IMR-90 (cell line): ENCODE data around the gene GARS1. TPM values are rescaled to one million over a fixed set of nuclear protein-coding genes. Genes with fewer than 3 reads are reported as not detected.

Source experiments
- ATAC-seq: fragments of 200-7000 bp; cut with Tn5 transposase; 2 replicates; pipeline ENCODE4 v1.9.1; 2020; ENCODE audit warnings: low read depth, mild to moderate bottlenecking, moderate library complexity
- BruUV-seq: library from RNA; stranded (reverse); fragments of 400-500 nt; replicated peaks from 2 replicates; lab custom pipeline; 2021; lab: Mats Ljungman, UMichigan
- CTCF ChIA-PET: fragments of 300-600 bp; formaldehyde crosslinking; extraction: SDS; loops from one replicate; lab custom pipeline; 2021; ENCODE audit warnings: antibody characterized with exemption; lab: Yijun Ruan, JAX
- POLR2A ChIA-PET: fragments of 300-600 bp; sonication (Branson Sonifier 250); formaldehyde crosslinking; loops from one replicate; lab custom pipeline; 2022; ENCODE audit warnings: antibody characterized with exemption; ENCODE audit not compliant: unreplicated experiment; lab: Charles Lee
- DNase-seq: peaks from one replicate; pipeline ENCODE4 v3.0.0; 2013
- H2AFZ ChIP-seq: replicated peaks from 2 replicates; pipeline ENCODE3; 2013; ENCODE audit warnings: low read length, mild to moderate bottlenecking; ENCODE audit not compliant: poor library complexity
- H2AK5ac ChIP-seq: 2 replicates; pipeline ENCODE4 v1.6.1; 2013; ENCODE audit warnings: low read depth, low read length, inconsistent platforms
- H2AK9ac ChIP-seq: replicated peaks from 2 replicates; pipeline ENCODE3; 2013; ENCODE audit warnings: mild to moderate bottlenecking, low read depth, low read length, moderate library complexity; ENCODE audit not compliant: poor library complexity
- H2BK120ac ChIP-seq: 2 replicates; pipeline ENCODE4 v1.6.1; 2013; ENCODE audit warnings: low read depth, low read length, inconsistent platforms
- H2BK15ac ChIP-seq: 3 replicates; pipeline ENCODE4 v1.6.1; 2013; ENCODE audit warnings: low read depth, low read length, inconsistent platforms
- H2BK20ac ChIP-seq: 2 replicates; pipeline ENCODE4 v1.6.1; 2013; ENCODE audit warnings: low read depth, mild to moderate bottlenecking, inconsistent platforms, low read length, moderate library complexity
- H2BK5ac ChIP-seq: 2 replicates; pipeline ENCODE4 v1.6.1; 2013; ENCODE audit warnings: mild to moderate bottlenecking, low read depth, low read length, inconsistent platforms; ENCODE audit not compliant: poor library complexity, severe bottlenecking
- H3K14ac ChIP-seq: replicated peaks from 2 replicates; pipeline ENCODE4 v1.6.1; 2013; ENCODE audit warnings: low read depth, low read length, inconsistent platforms
- H3K18ac ChIP-seq: 2 replicates; pipeline ENCODE4 v1.6.1; 2013; ENCODE audit warnings: low read depth, low read length, control low read depth
- H3K23ac ChIP-seq: 2 replicates; pipeline ENCODE4 v1.6.1; 2013; ENCODE audit warnings: low read depth, low read length, inconsistent platforms
- H3K27ac ChIP-seq: 2 replicates; pipeline ENCODE4 v1.5.1; 2013; ENCODE audit warnings: mild to moderate bottlenecking, control low read depth, low read length; ENCODE audit not compliant: insufficient read depth
- H3K27me3 ChIP-seq: 2 replicates; pipeline ENCODE4 v1.6.1; 2013; ENCODE audit warnings: low read length; ENCODE audit not compliant: control insufficient read depth, insufficient read depth
- H3K36me3 ChIP-seq: 2 replicates; pipeline ENCODE4 v1.6.1; 2013; ENCODE audit warnings: low read length, mixed read lengths; ENCODE audit not compliant: control insufficient read depth, insufficient read depth
- H3K4ac ChIP-seq: 2 replicates; pipeline ENCODE4 v1.6.1; 2013; ENCODE audit warnings: low read depth, low read length, inconsistent platforms
- H3K4me1 ChIP-seq: 2 replicates; pipeline ENCODE4 v1.6.1; 2013; ENCODE audit warnings: low read length, mixed read lengths; ENCODE audit not compliant: control insufficient read depth, insufficient read depth
- H3K4me2 ChIP-seq: 2 replicates; pipeline ENCODE4 v1.6.1; 2013; ENCODE audit warnings: low read depth, mild to moderate bottlenecking, control low read depth, low read length, moderate library complexity
- H3K4me3 ChIP-seq: 2 replicates; pipeline ENCODE4 v1.5.1; 2013; ENCODE audit warnings: low read depth, mild to moderate bottlenecking, control low read depth, low read length, moderate library complexity; ENCODE audit not compliant: insufficient read depth
- H3K56ac ChIP-seq: 2 replicates; pipeline ENCODE4 v1.6.1; 2013; ENCODE audit warnings: low read length, inconsistent platforms; ENCODE audit not compliant: insufficient read depth; ENCODE audit errors: extremely low read depth
- H3K79me1 ChIP-seq, 2 experiments: 2 replicates each; pipeline ENCODE4 v1.6.1; 2013; ENCODE audit warnings: low read length in 2 of 2, inconsistent platforms in 1 of 2, low read depth in 1 of 2
- H3K9ac ChIP-seq: 2 replicates; pipeline ENCODE4 v1.6.1; 2013; ENCODE audit warnings: low read depth, low read length, control low read depth
- H3K9me1 ChIP-seq: 2 replicates; pipeline ENCODE4 v1.6.1; 2013; ENCODE audit warnings: low read length, inconsistent platforms; ENCODE audit not compliant: insufficient read depth
- H3K9me3 ChIP-seq: 2 replicates; pipeline ENCODE4 v1.6.1; 2013; ENCODE audit warnings: low read length; ENCODE audit not compliant: control insufficient read depth, insufficient read depth
- H4K20me1 ChIP-seq: 2 replicates; pipeline ENCODE4 v1.6.1; 2013; ENCODE audit warnings: low read length, inconsistent platforms; ENCODE audit not compliant: insufficient read depth
- H4K5ac ChIP-seq: 2 replicates; pipeline ENCODE4 v1.6.1; 2013; ENCODE audit warnings: mild to moderate bottlenecking, low read depth, low read length, control low read depth
- H4K8ac ChIP-seq, 2 experiments: 2 replicates each; pipeline ENCODE4 v1.6.1; 2013; ENCODE audit warnings: low read depth in 2 of 2, low read length in 2 of 2, control low read depth in 1 of 2, inconsistent platforms in 1 of 2
- H4K91ac ChIP-seq: 2 replicates; pipeline ENCODE4 v1.6.1; 2013; ENCODE audit warnings: low read depth, low read length, inconsistent platforms; ENCODE audit not compliant: insufficient read depth
- BHLHE40 ChIP-seq: fragments of 150-350 bp; IDR thresholded peaks from 2 replicates; pipeline ENCODE4 v1.6.1; 2016; ENCODE audit warnings: mild to moderate bottlenecking, low read depth, low read length
- WGBS, 2 experiments: methylation state at CpG; one replicate each; pipeline versions ENCODE4 v1.1.5 to v1.1.7; 2013; ENCODE audit warnings: missing lambda C conversion rate in 2 of 2; ENCODE audit not compliant: insufficient read length in 1 of 2; ENCODE audit errors: extremely low coverage in 2 of 2; 5-methylcytosine and 5-hydroxymethylcytosine counted together
- dilution Hi-C: fragments of 300-500 bp; cut with HindIII; formaldehyde crosslinking; loops from one replicate; pipeline ENCODE4 v1.14.3; 2018; ENCODE audit warnings: low sequenced_read_pairs; ENCODE audit not compliant: unreplicated experiment
- in situ Hi-C: fragments of 300-500 bp; cut with MboI; formaldehyde crosslinking; loops from 3 replicates; pipeline ENCODE4 v1.14.3; 2019; ENCODE audit warnings: low sequenced_read_pairs, inconsistent platforms, mixed read lengths
- intact Hi-C: fragments of 100-400 bp; cut with micrococcal nuclease; formaldehyde crosslinking; loops from 2 replicates; pipeline ENCODE4 v1.10.0; 2022
- polyA plus RNA-seq, 3 experiments: library from polyadenylated mRNA; depleted of rRNA; stranded (reverse); fragments of >200 nt; gene quantifications; 2 replicates each; pipeline ENCODE4 v1.2.3, GENCODE V29; 2012; ENCODE audit warnings: low replicate concordance in 1 of 3
- total RNA-seq: library from RNA; depleted of rRNA; stranded (reverse); fragments of >200 nt; gene quantifications from 2 replicates; pipeline ENCODE4 v1.2.3, GENCODE V29; 2012

The GARS1 gene
- total and polyA plus RNA-seq, 2 of the 4 experiments (the other 2 are of a cell fraction) = 105 to 551 TPM

DNA sequence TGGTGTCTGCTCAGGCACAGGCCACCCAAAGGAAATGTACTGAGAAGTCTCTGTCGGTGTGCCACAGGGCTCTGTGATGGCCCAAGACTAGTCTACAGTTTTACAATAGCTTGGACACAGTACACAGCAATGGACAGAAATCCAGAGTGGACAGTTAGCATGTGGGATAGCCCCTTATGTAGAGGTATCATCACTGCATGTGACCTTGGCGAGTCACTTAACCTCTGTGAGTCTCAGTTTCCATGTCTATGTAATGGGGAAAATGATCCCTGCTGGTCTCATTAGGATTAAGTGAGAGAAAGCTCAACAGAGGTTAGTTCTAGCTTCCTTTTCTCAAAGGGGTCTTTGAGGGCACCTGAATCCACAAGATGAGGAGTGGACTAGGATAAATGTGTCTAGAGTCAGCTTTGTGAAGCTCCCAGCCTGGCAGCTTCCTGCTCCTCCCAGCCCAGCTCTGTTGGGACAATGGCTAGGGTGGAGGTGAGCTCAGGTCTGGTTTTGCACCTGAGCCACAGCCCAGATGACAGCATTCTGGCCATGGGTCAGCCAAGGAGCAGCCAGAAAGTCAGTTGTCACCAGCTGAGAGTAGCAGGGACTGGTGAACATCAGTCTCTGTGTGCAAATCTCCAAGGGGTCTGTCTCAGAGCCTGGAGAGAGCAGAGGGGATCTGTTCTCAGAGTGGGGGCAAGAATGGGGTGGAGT is 69.7 kb downstream of the GARS1 start:
- Histone ChIP-seq H3K14ac (no peak overlapping the region), H2AK9ac (no peak overlapping the region), H3K18ac (no peak overlapping the region), H3K56ac (no peak overlapping the region), H3K4ac (no peak overlapping the region), H3K27ac (no peak overlapping the region), H4K8ac (no peak overlapping the region), H3K9me3 (no peaks in the 10 kb centered on the region), H2AFZ (no peak overlapping the region), H4K5ac (no peak overlapping the region), H2AK5ac (no peak overlapping the region), H3K9ac (no peak overlapping the region), H3K4me3 (no peak overlapping the region), H2BK15ac (no peak overlapping the region), H3K4me2 (no peak overlapping the region), H3K27me3 (peaks cover 25% of the 10 kb centered on the region), H3K23ac (no peak overlapping the region), H4K91ac (no peak overlapping the region), H2BK5ac (no peak overlapping the region), H3K9me1 (no peaks in the 10 kb centered on the region; the same call in 1 of the 2 replicates), H3K36me3 (no peaks in the 10 kb centered on the region), H4K20me1 (no peaks in the 10 kb centered on the region), H2BK20ac (no peak overlapping the region), H3K79me1 (no peaks in the 10 kb centered on the region), H2BK120ac (no peak overlapping the region), H3K4me1 (no peaks in the 10 kb centered on the region)
- CTCF ChIA-PET = no interaction called here
- dilution Hi-C loops (no loop called here), intact Hi-C loops (no loop called here), in situ Hi-C loops (no loop called here)
- DNase-seq (no peak), ATAC-seq (no peak)
- no TSS peak for BruUV-seq
- 80% methylated on average over 1 of the region's 2 CpGs; no CpG with 5 or more reads in 1 of the 2 experiments for WGBS, 2 experiments
- TF ChIP-seq BHLHE40 = no peak
- POLR2A ChIA-PET = no interaction called here
